Endothelial cell of umbilical vein (primary cell): ENCODE measurements around the gene LNX2. TPM values are rescaled to one million over a fixed set of nuclear protein-coding genes. Genes with fewer than 3 reads are reported as not detected.

Experiments
- Bru-seq: library from RNA; stranded (reverse); fragments of 400-500 nt; gene quantifications from one replicate; lab custom pipeline; 2021; lab: Mats Ljungman, UMichigan
- BruChase-seq, 2 experiments: library from RNA; stranded (reverse); fragments of 400-500 nt; gene quantifications; one replicate each; lab custom pipeline; 2021; lab: Mats Ljungman, UMichigan
- BruUV-seq: library from RNA; stranded (reverse); fragments of 400-500 nt; replicated peaks from 2 replicates; lab custom pipeline; 2021; lab: Mats Ljungman, UMichigan
- CTCF ChIA-PET: fragments of 300-600, 350-600 bp; sonication (Branson Sonifier 250); formaldehyde crosslinking; loops from one replicate; lab custom pipeline; 2021; ENCODE audit warnings: antibody characterized with exemption, inconsistent platforms; lab: Charles Lee
- POLR2A ChIA-PET: fragments of 300-600, 350-600 bp; sonication (Branson Sonifier 250); formaldehyde crosslinking; loops from one replicate; lab custom pipeline; 2021; ENCODE audit warnings: antibody characterized with exemption, inconsistent platforms; lab: Charles Lee
- DNase-seq: peaks from one replicate; pipeline ENCODE4 v3.0.0-alpha.2; 2011; ENCODE audit warnings: low read depth, low spot score
- FAIRE-seq: peaks from 2 replicates; lab custom pipeline; 2011; peaks lifted over from hg19 to GRCh38; lab: Jason Lieb, UNC
- H2AFZ ChIP-seq: 2 replicates; pipeline ENCODE4 v1.6.0; 2012; ENCODE audit warnings: low read depth, low read length, control low read depth, inconsistent platforms
- H3K27ac ChIP-seq: 2 replicates; pipeline ENCODE4 v1.5.1; 2011; ENCODE audit warnings: low read depth, mild to moderate bottlenecking, control low read depth, low read length, moderate library complexity; ENCODE audit not compliant: insufficient read depth
- H3K27me3 ChIP-seq, 2 experiments: 2 replicates each; pipeline versions ENCODE4 v1.6.0 to v1.6.1; 2011; ENCODE audit warnings: low read length in 2 of 2, mixed read lengths in 1 of 2; ENCODE audit not compliant: control insufficient read depth in 2 of 2, insufficient read depth in 2 of 2
- H3K36me3 ChIP-seq, 2 experiments: 2 replicates in 1 of 2; 3 replicates in 1 of 2; pipeline ENCODE4 v1.5.1; 2011; ENCODE audit warnings: low read length in 2 of 2, mild to moderate bottlenecking in 1 of 2, moderate library complexity in 1 of 2; ENCODE audit not compliant: control insufficient read depth in 2 of 2, insufficient read depth in 2 of 2; ENCODE audit errors: extremely low read depth in 1 of 2
- H3K4me1 ChIP-seq: 3 replicates; pipeline ENCODE4 v1.5.1; 2011; ENCODE audit warnings: mild to moderate bottlenecking, low read length; ENCODE audit not compliant: control insufficient read depth, insufficient read depth; ENCODE audit errors: extremely low read depth
- H3K4me2 ChIP-seq: 2 replicates; pipeline ENCODE4 v1.6.1; 2011; ENCODE audit warnings: low read length, control low read depth, mixed read lengths; ENCODE audit not compliant: insufficient read depth
- H3K4me3 ChIP-seq, 3 experiments: fragments of 200-600 bp in 1 of 3; sonication (generic), shearing (Covaris generic) in 1 of 3; replicated peaks in 1 of 3; 2 replicates each; pipeline ENCODE4 v1.5.1; 2011 to 2016; ENCODE audit warnings: control low read depth in 3 of 3, low read length in 3 of 3, mild to moderate bottlenecking in 2 of 3, inconsistent platforms in 1 of 3, low read depth in 1 of 3, moderate library complexity in 1 of 3; ENCODE audit not compliant: insufficient read depth in 1 of 3
- H3K79me2 ChIP-seq: 2 replicates; pipeline ENCODE4 v1.6.0; 2012; ENCODE audit warnings: low read length, inconsistent platforms; ENCODE audit not compliant: control insufficient read depth, insufficient read depth
- H3K9ac ChIP-seq: replicated peaks from 2 replicates; pipeline ENCODE3; 2011; ENCODE audit warnings: low read length, control low read depth; ENCODE audit not compliant: insufficient read depth; ENCODE audit errors: extremely low read depth
- H3K9me1 ChIP-seq: replicated peaks from 3 replicates; pipeline ENCODE4 v1.6.0; 2011; ENCODE audit warnings: mild to moderate bottlenecking, low read length; ENCODE audit not compliant: control insufficient read depth, insufficient read depth; ENCODE audit errors: extremely low read depth
- H3K9me3 ChIP-seq: replicated peaks from 2 replicates; pipeline ENCODE4 v1.5.1; 2012; ENCODE audit warnings: low read length, inconsistent platforms; ENCODE audit not compliant: control insufficient read depth, insufficient read depth
- H4K20me1 ChIP-seq: replicated peaks from 2 replicates; pipeline ENCODE3; 2011; ENCODE audit warnings: mild to moderate bottlenecking, low read length; ENCODE audit not compliant: control insufficient read depth, insufficient read depth; ENCODE audit errors: extremely low read depth
- EZH2 ChIP-seq: IDR thresholded peaks from 2 replicates; pipeline ENCODE4 v1.6.1; 2012; ENCODE audit warnings: borderline replicate concordance, low read depth, mild to moderate bottlenecking, moderate library complexity, low read length, inconsistent platforms; ENCODE audit not compliant: severe bottlenecking
- FOS ChIP-seq: IDR thresholded peaks from 2 replicates; pipeline ENCODE4 v1.6.1; 2011; ENCODE audit warnings: mild to moderate bottlenecking, low read length, moderate library complexity, borderline replicate concordance; ENCODE audit not compliant: insufficient read depth
- GATA2 ChIP-seq: IDR thresholded peaks from 2 replicates; pipeline ENCODE4 v1.7.0; 2011; ENCODE audit warnings: low read depth, mild to moderate bottlenecking, moderate library complexity, mixed read lengths, low read length; ENCODE audit not compliant: insufficient read length, insufficient read depth
- JUN ChIP-seq: IDR thresholded peaks from 2 replicates; pipeline ENCODE4 v1.6.1; 2011; ENCODE audit warnings: borderline replicate concordance, low read depth; ENCODE audit not compliant: insufficient read length, insufficient read depth
- MYC ChIP-seq: IDR thresholded peaks from one replicate; pipeline ENCODE4 v1.6.1; 2011; ENCODE audit warnings: mild to moderate bottlenecking, low read depth, low read length
- POLR2A ChIP-seq: IDR thresholded peaks from 2 replicates; pipeline ENCODE4 v1.6.1; 2012; ENCODE audit warnings: low read depth, mild to moderate bottlenecking, control low read depth, low read length
- POLR2AphosphoS5 ChIP-seq: IDR thresholded peaks from 2 replicates; pipeline ENCODE4 v1.6.1; 2012; ENCODE audit warnings: low read depth, mild to moderate bottlenecking, control low read depth, low read length, moderate library complexity; ENCODE audit not compliant: insufficient read depth
- dilution Hi-C: fragments of 300-500 bp; cut with MboI; formaldehyde crosslinking; loops from one replicate; pipeline ENCODE4 v1.15.0; 2019; ENCODE audit warnings: low sequenced_read_pairs; ENCODE audit not compliant: extremely low pct_ligation_motif_present
- intact Hi-C: fragments of 100-400 bp; cut with micrococcal nuclease; formaldehyde crosslinking; loops from one replicate; pipeline ENCODE4 v1.10.0; 2022
- long read RNA-seq: library from polyadenylated mRNA; stranded (forward); transcript quantifications from one replicate; pipeline ENCODE4 v2.0.0, GENCODE V29; 2021
- polyA minus RNA-seq, 3 experiments: library from RNA; depleted of rRNA, polyadenylated mRNA; stranded (reverse); fragments of >200 nt; gene quantifications; 1 replicate in 1 of 3; 2 replicates in 2 of 3; pipeline ENCODE4 v1.2.3, GENCODE V29; 2011
- polyA plus RNA-seq, 4 experiments: library from polyadenylated mRNA; depleted of rRNA in 3 of 4; stranded (reverse) in 3 of 4; unstranded in 1 of 4; fragments of >200 nt; gene quantifications; 2 replicates each; pipeline versions ENCODE4 v1.2.1 to v1.2.3, GENCODE V29; 2011 to 2012; ENCODE audit warnings: missing spikeins in 1 of 4
- total RNA-seq: library from RNA; stranded (reverse); gene quantifications from 2 replicates; pipeline ENCODE4 v1.2.3, GENCODE V29; 2021
- TF ChIP-seq, protein P1 (sequence below), 2 donors: IDR thresholded peaks; 1 replicate in 1 of 2; 2 replicates in 1 of 2; pipeline ENCODE4 v1.5.1; 2011; ENCODE audit warnings: low read length in 2 of 2, mild to moderate bottlenecking in 2 of 2, moderate library complexity in 2 of 2, control low read depth in 1 of 2, inconsistent platforms in 1 of 2, low read depth in 1 of 2; ENCODE audit not compliant: insufficient read depth in 1 of 2; ENCODE audit errors: extremely low read depth in 1 of 2
- TF ChIP-seq, protein P2 (sequence below): IDR thresholded peaks from 2 replicates; pipeline ENCODE4 v1.6.1; 2011; ENCODE audit not compliant: insufficient read depth, insufficient read length

LNX2 gene
- total RNA-seq (9.1 and 9.9 TPM in 2 replicates), polyA plus RNA-seq (5.9 and 7.0 TPM in 2 replicates), polyA minus RNA-seq (19.0 and 19.5 TPM in 2 replicates), Bru-seq, nascent RNA (percentile 74 among the genes with signal in this experiment), BruChase-seq, experiment 1, labeled RNA remaining after a 6-hour chase (percentile 64 among the genes with signal in this experiment), BruChase-seq, experiment 2, labeled RNA remaining after a 2-hour chase (percentile 72 among the genes with signal in this experiment)
- polyA plus RNA-seq (2011; cell fraction: cytosol; rRNA removed), result 6.4 and 6.8 TPM in 2 replicates
- 7.8 and 9.0 TPM in 2 replicates for polyA plus RNA-seq (2011; cell fraction: nucleus; rRNA removed)
- 7.7 and 9.7 TPM in 2 replicates for polyA plus RNA-seq (2012)
- 7.3 TPM for polyA minus RNA-seq (2011; cell fraction: cytosol; rRNA and poly(A)+ RNA removed)
- polyA minus RNA-seq (2011; cell fraction: nucleus; rRNA and poly(A)+ RNA removed), result 15.2 and 18.2 TPM in 2 replicates
- long read RNA-seq, full-length matches to known transcripts, result 12 of 22 reads
- long read RNA-seq, partial matches to known transcripts, result 6 of 22 reads
- long read RNA-seq, other reads (novel, unspliced or antisense), result 4 of 22 reads

DNA sequence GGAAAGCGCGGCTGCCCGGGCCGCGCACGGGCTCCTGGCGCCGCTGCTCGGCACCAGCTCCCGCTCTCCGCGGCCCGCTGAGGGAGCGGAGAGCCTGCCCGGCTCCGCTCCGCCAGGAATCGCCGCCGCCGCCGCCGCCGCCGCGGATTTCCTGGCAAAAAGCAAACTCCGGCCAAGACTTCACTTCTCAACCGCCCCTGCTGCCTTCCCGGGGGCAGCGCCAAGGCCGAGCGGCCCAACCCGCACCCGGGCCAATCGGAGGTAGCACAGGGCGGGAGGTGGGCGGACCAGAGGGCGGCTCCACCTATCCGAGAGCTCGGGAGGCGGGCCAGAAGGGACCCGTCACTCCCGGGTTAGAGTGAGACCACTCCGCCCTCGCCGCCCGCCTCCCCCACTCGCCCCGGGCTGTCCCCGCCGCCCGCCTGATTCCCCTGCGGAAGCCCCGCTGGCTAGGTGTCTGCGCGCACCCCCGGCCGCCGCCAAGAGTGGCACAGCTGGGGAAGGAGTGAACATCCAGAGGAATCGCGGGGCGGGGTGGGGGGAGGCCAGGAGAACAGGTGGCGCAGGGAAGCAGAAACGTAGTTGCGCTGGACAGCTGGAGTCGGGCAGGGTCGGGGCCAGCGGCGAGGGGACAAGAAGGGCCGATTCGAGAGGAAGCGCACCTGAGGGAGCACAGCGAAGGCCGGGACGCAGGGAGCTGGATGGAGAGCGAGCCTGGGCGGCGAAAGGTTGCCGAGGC is at the start of gene LNX2:
Gene LNX2, minus strand, starts transcription at position 153 of the 739 bp plus-strand sequence. CDS start 38,826 bp downstream, outside the sequence.
- Histone ChIP-seq H3K27ac (peak within 1 kb of the TSS; percentile 75), H3K9ac (peak within 1 kb of the TSS; percentile 80), H3K9me3 (no peaks in the 10 kb centered on the region), H4K20me1 (peaks cover 7% of the 10 kb centered on the region), H3K79me2 (peaks cover 68% of the 10 kb centered on the region), H3K4me2 (peak within 1 kb of the TSS; percentile 96), H3K4me1 (peaks cover 17% of the 10 kb centered on the region), H3K4me3 (peak within 1 kb of the TSS; percentile 65 to 90 (median 90)), H3K9me1 (no peaks in the 10 kb centered on the region), H2AFZ (peak within 1 kb of the TSS; percentile 75), H3K27me3 (no peaks in the 10 kb centered on the region), H3K36me3 (peaks cover 2 to 4% of the 10 kb centered on the region in 2 experiments)
- CTCF ChIA-PET, result interaction anchor here (0.9 to 6.3 kb wide), 14 partner anchors 8 to 209 kb away, joined by 3 to 45 read pairs (median 6); no protein-coding TSS in a partner anchor
- intact Hi-C loops (loop anchor here (1.0 to 10.0 kb wide), 6 partner anchors 20 to 207 kb away; partner anchors contain the start of genes GSX1 and MTIF3), dilution Hi-C loops (no loop called here)
- POLR2A ChIA-PET, result interaction anchor here (1.0 to 1.3 kb wide), 3 partner anchors 18 to 170 kb away, joined by 3 read pairs; partner anchors contain the start of gene MTIF3
- no TSS peak for BruUV-seq
- DNase-seq (peak; percentile 97), FAIRE-seq (peak; percentile 86)
- TF ChIP-seq MYC (no peak), POLR2A (peak; percentile 22), GATA2 (no peak), EZH2 (no peak), JUN (no peak), POLR2AphosphoS5 (no peak), FOS (peak; percentile 16)
- TF ChIP-seq, protein P1, sequence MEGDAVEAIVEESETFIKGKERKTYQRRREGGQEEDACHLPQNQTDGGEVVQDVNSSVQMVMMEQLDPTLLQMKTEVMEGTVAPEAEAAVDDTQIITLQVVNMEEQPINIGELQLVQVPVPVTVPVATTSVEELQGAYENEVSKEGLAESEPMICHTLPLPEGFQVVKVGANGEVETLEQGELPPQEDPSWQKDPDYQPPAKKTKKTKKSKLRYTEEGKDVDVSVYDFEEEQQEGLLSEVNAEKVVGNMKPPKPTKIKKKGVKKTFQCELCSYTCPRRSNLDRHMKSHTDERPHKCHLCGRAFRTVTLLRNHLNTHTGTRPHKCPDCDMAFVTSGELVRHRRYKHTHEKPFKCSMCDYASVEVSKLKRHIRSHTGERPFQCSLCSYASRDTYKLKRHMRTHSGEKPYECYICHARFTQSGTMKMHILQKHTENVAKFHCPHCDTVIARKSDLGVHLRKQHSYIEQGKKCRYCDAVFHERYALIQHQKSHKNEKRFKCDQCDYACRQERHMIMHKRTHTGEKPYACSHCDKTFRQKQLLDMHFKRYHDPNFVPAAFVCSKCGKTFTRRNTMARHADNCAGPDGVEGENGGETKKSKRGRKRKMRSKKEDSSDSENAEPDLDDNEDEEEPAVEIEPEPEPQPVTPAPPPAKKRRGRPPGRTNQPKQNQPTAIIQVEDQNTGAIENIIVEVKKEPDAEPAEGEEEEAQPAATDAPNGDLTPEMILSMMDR (IDR thresholded peaks at IDR 0.05; ENCODE audit: extremely low read depth in 1 of 2, insufficient read depth in 1 of 2, low read depth in 1 of 2, low read length in 2 of 2), result no peak
- TF ChIP-seq, protein P2, sequence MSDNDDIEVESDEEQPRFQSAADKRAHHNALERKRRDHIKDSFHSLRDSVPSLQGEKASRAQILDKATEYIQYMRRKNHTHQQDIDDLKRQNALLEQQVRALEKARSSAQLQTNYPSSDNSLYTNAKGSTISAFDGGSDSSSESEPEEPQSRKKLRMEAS, result no peak
